ENCODE results near the gene JAKMIP1.

The JAKMIP1 gene

DNA sequence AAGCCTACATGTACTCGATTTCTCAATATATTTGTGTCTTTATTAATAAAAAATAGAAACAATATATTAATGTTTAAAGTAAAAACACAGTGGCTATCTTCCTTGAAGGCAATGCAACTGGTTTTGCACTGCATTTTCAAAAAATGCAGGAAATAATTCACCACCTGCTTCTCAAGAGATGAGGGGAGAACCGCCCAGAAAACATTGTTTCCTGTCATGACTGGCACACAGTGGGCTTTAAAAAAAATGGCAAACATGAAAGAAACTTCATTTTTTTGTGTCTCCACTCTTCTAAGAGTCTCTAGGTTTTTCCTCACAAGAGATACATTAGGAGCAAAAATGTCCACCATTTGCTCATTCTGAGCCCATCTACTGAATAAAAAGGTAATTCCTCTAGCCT, 131.4 kb downstream of the JAKMIP1 start:
- no peak for DNase-seq (ENCODE audit: extremely low spot score)
- no peak for TF ChIP-seq SP1 (IDR thresholded peaks at IDR 0.05)
- TF ChIP-seq LEF1 (IDR thresholded peaks at IDR 0.05; ENCODE audit: borderline replicate concordance): no peak
- TF ChIP-seq NFRKB (IDR thresholded peaks at IDR 0.05): no peak
- TF ChIP-seq SUZ12 (IDR thresholded peaks at IDR 0.05): no peak
- TF ChIP-seq BHLHE40 (IDR thresholded peaks at IDR 0.05; ENCODE audit: borderline replicate concordance): no peak
- TF ChIP-seq ZNF384 (IDR thresholded peaks at IDR 0.05): no peak
- no peak for TF ChIP-seq FOXM1 (IDR thresholded peaks at IDR 0.05; ENCODE audit: borderline replicate concordance)
- no peak for TF ChIP-seq CTBP1 (IDR thresholded peaks at IDR 0.05; ENCODE audit: borderline replicate concordance)
- ChIA-PET POLR2A (no interaction called here), CTCF (no interaction called here)

DNA sequence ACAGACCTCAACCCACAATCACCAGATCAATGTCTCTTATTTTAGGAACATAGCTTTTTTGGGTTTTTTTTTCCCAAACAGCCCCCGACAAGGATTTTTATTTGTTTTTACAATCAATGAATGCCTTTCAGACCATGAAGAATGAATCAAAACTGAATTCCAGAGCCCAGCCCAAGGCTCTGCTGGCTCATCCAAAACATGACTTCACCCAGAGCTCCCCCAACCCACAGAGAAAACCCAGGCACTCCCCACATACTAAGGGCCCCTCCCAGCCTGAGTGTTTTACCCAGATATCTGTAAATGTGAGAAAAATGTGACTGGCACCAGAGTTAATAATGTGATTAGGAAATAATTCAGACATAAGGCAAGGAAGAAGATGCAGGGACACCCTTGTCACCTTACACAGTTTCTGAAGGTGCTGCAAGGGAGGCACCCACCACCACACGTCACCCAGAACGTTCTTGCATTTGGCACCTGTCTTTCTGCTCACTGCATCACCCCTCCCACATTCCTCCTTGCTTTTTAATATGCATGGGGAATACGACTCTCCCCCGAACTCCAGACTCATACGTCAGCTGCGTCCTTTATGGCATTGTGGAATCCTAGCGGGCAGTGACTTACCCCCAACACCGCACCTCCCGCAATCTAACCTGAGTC, 134.3 kb downstream of the JAKMIP1 start:
- no peak for DNase-seq (ENCODE audit: extremely low spot score)
- ChIA-PET POLR2A (no interaction called here), CTCF (no interaction called here)
- TF ChIP-seq ELF4 (IDR thresholded peaks at IDR 0.05) (no peak), HDGF (IDR thresholded peaks at IDR 0.05; ENCODE audit: borderline replicate concordance) (no peak), TARDBP (IDR thresholded peaks at IDR 0.05) (no peak), SUZ12 (IDR thresholded peaks at IDR 0.05) (no peak), FOXA1 (IDR thresholded peaks at IDR 0.05) (no peak), ARNT (IDR thresholded peaks at IDR 0.05) (no peak), SP1 (IDR thresholded peaks at IDR 0.05) (no peak), CTBP1 (IDR thresholded peaks at IDR 0.05; ENCODE audit: borderline replicate concordance) (no peak), NFRKB (IDR thresholded peaks at IDR 0.05) (no peak), LEF1 (IDR thresholded peaks at IDR 0.05; ENCODE audit: borderline replicate concordance) (no peak), L3MBTL2 (conservative IDR thresholded peaks at IDR 0.05) (no peak), ZNF384 (IDR thresholded peaks at IDR 0.05) (no peak), BHLHE40 (IDR thresholded peaks at IDR 0.05; ENCODE audit: borderline replicate concordance) (no peak), FOXM1 (IDR thresholded peaks at IDR 0.05; ENCODE audit: borderline replicate concordance) (no peak), FOXK2 (IDR thresholded peaks at IDR 0.05) (no peak)
- TF ChIP-seq, protein P1, sequence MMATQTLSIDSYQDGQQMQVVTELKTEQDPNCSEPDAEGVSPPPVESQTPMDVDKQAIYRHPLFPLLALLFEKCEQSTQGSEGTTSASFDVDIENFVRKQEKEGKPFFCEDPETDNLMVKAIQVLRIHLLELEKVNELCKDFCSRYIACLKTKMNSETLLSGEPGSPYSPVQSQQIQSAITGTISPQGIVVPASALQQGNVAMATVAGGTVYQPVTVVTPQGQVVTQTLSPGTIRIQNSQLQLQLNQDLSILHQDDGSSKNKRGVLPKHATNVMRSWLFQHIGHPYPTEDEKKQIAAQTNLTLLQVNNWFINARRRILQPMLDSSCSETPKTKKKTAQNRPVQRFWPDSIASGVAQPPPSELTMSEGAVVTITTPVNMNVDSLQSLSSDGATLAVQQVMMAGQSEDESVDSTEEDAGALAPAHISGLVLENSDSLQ (IDR thresholded peaks at IDR 0.05): no peak

DNA sequence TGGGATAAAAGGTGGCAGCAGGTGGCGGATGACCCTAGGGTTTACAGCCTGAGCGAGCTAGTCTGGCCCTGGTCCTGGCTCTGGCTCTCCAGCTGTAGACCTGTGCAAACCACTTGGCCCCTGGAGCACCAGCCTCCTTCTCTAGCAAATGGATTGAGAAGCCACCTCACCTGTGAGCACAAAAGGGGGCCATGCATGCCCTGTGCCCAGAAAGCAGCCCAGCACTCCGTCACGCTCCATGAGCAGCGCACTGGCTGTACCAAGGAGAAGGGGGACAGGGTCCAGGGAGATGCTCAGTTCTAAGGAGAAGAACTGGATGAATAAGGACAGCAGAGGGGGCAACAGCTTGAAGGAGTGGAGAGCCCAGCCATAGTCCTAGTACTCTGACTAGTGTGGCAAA, 135.2 kb downstream of the JAKMIP1 start:
- TF ChIP-seq ARNT (IDR thresholded peaks at IDR 0.05) (no peak), L3MBTL2 (conservative IDR thresholded peaks at IDR 0.05) (no peak), SUZ12 (IDR thresholded peaks at IDR 0.05) (no peak), CTBP1 (IDR thresholded peaks at IDR 0.05; ENCODE audit: borderline replicate concordance) (no peak), LEF1 (IDR thresholded peaks at IDR 0.05; ENCODE audit: borderline replicate concordance) (no peak), NFRKB (IDR thresholded peaks at IDR 0.05) (no peak), SP1 (IDR thresholded peaks at IDR 0.05) (no peak), HDGF (IDR thresholded peaks at IDR 0.05; ENCODE audit: borderline replicate concordance) (no peak), ZNF384 (IDR thresholded peaks at IDR 0.05) (no peak), FOXA1 (IDR thresholded peaks at IDR 0.05) (no peak), FOXK2 (IDR thresholded peaks at IDR 0.05) (no peak), TARDBP (IDR thresholded peaks at IDR 0.05) (no peak), BHLHE40 (IDR thresholded peaks at IDR 0.05; ENCODE audit: borderline replicate concordance) (no peak)
- ChIA-PET CTCF (no interaction called here), POLR2A (no interaction called here)
- no peak for DNase-seq (ENCODE audit: extremely low spot score)

DNA sequence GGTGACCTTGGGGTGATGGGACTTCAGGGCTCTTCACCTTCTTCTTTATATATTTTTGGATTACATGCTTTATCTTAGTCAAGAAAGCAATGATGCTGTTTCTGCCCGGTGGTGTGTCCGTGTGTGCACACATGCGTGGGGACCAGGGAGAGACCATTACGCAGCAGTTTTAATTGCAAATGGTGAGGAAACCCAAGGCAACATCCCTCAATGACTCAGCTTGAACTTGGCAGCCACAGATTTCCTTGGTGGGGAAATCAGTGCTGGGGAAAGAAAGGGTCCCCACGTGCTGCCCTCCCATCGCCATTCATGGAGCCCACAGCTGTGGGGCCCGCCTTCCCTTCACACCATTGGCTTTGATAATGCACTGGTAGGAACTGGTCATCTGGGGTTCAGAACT, 136.0 kb downstream of the JAKMIP1 start:
- ChIA-PET CTCF (no interaction called here), POLR2A (no interaction called here)
- no peak for DNase-seq (ENCODE audit: extremely low spot score)
- TF ChIP-seq FOXK2 (IDR thresholded peaks at IDR 0.05) (no peak), ARNT (IDR thresholded peaks at IDR 0.05) (no peak), SP1 (IDR thresholded peaks at IDR 0.05) (no peak), TARDBP (IDR thresholded peaks at IDR 0.05) (no peak), SUZ12 (IDR thresholded peaks at IDR 0.05) (no peak), NFRKB (IDR thresholded peaks at IDR 0.05) (no peak), ZNF384 (IDR thresholded peaks at IDR 0.05) (no peak), BHLHE40 (IDR thresholded peaks at IDR 0.05; ENCODE audit: borderline replicate concordance) (no peak), ELF4 (IDR thresholded peaks at IDR 0.05) (no peak), LEF1 (IDR thresholded peaks at IDR 0.05; ENCODE audit: borderline replicate concordance) (no peak), HDGF (IDR thresholded peaks at IDR 0.05; ENCODE audit: borderline replicate concordance) (no peak), FOXA1 (IDR thresholded peaks at IDR 0.05) (no peak), CTBP1 (IDR thresholded peaks at IDR 0.05; ENCODE audit: borderline replicate concordance) (no peak), FOXM1 (IDR thresholded peaks at IDR 0.05; ENCODE audit: borderline replicate concordance) (no peak)

DNA sequence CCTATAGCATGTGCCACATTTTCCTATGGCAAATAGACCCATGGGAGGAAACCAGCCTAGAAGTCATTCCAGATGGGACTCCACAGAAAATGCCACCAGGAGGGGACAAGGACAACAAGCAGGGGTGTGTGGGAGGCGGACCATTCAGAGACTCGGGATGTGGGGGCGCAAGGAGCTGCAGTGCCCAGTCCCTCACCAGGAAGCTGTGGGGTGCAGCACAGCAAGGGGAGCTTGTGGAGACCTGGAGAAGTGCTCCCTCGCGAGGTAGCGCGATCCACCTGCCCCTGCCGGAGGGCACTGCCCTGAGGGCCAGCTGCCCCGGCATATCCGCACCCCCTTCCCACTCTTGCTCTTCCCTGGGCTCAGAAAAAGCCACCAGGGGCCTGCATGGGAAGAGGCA, 136.7 kb downstream of the JAKMIP1 start:
- ChIA-PET POLR2A (no interaction called here), CTCF (no interaction called here)
- TF ChIP-seq BHLHE40 (IDR thresholded peaks at IDR 0.05; ENCODE audit: borderline replicate concordance) (no peak), ELF4 (IDR thresholded peaks at IDR 0.05) (no peak), SUZ12 (IDR thresholded peaks at IDR 0.05) (no peak), FOXA1 (IDR thresholded peaks at IDR 0.05) (no peak), CTBP1 (IDR thresholded peaks at IDR 0.05; ENCODE audit: borderline replicate concordance) (no peak), SP1 (IDR thresholded peaks at IDR 0.05) (no peak), L3MBTL2 (conservative IDR thresholded peaks at IDR 0.05) (no peak), FOXK2 (IDR thresholded peaks at IDR 0.05) (no peak), TARDBP (IDR thresholded peaks at IDR 0.05) (no peak), FOXM1 (IDR thresholded peaks at IDR 0.05; ENCODE audit: borderline replicate concordance) (no peak), NFRKB (IDR thresholded peaks at IDR 0.05) (no peak), ARNT (IDR thresholded peaks at IDR 0.05) (no peak), HDGF (IDR thresholded peaks at IDR 0.05; ENCODE audit: borderline replicate concordance) (no peak), LEF1 (IDR thresholded peaks at IDR 0.05; ENCODE audit: borderline replicate concordance) (no peak), ZNF384 (IDR thresholded peaks at IDR 0.05) (no peak)
- TF ChIP-seq, protein P1 (IDR thresholded peaks at IDR 0.05): no peak
- DNase-seq (ENCODE audit: extremely low spot score): no peak

DNA sequence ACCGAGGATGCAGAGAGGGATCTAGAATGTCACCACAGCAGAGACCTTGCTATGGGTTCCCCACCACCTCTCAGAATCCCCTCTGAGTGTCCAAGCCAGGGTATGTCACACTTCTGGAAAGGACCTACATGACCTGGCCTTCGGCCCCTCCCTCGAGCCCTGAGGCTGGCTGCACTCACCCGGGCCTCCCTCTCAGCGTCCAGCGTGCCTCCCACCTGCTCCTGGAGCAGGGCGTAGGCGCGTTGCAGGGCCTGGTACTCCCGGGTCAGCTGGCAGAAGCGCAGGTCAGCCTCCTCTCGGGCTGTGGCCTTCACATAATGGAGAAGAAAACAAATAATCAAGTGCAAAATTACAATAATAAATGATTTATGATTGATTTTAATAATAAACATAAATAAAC, 138.2 kb downstream of the JAKMIP1 start:
- no peak for TF ChIP-seq L3MBTL2 (conservative IDR thresholded peaks at IDR 0.05)
- TF ChIP-seq FOXM1 (IDR thresholded peaks at IDR 0.05; ENCODE audit: borderline replicate concordance): no peak
- no peak for TF ChIP-seq SP1 (IDR thresholded peaks at IDR 0.05)
- ChIA-PET CTCF (no interaction called here), POLR2A (no interaction called here)
- no peak for DNase-seq (ENCODE audit: extremely low spot score)
